Mesenchymal stem cell (in vitro differentiated cells and primary cell): ENCODE measurements around the gene CUX1.

ENCODE experiments used
- DNase-seq: peaks from one replicate; pipeline ENCODE4 v3.0.0-alpha.2; 2013
- H2AFZ ChIP-seq: one replicate; pipeline ENCODE4 v1.6.1; 2013; ENCODE audit warnings: low read depth, mild to moderate bottlenecking, control low read depth, inconsistent platforms, low read length, moderate library complexity
- H2AK5ac ChIP-seq: 2 replicates; pipeline ENCODE4 v1.6.1; 2013; ENCODE audit warnings: low read length, moderate library complexity, mild to moderate bottlenecking, inconsistent platforms; ENCODE audit not compliant: severe bottlenecking
- H2BK120ac ChIP-seq: one replicate; pipeline ENCODE4 v1.6.1; 2013; ENCODE audit warnings: low read depth, mild to moderate bottlenecking, inconsistent platforms, low read length, moderate library complexity
- H2BK12ac ChIP-seq, 2 experiments: one replicate each; pipeline ENCODE4 v1.6.1; 2013; ENCODE audit warnings: inconsistent platforms in 2 of 2, low read length in 2 of 2, mild to moderate bottlenecking in 2 of 2, moderate library complexity in 2 of 2, control low read depth in 1 of 2
- H2BK15ac ChIP-seq: one replicate; pipeline ENCODE4 v1.6.1; 2013; ENCODE audit warnings: mild to moderate bottlenecking, low read depth, inconsistent platforms; ENCODE audit not compliant: poor library complexity, severe bottlenecking
- H2BK5ac ChIP-seq: 2 replicates; pipeline ENCODE4 v1.6.1; 2013; ENCODE audit warnings: low read depth, mild to moderate bottlenecking, low read length, control low read depth, inconsistent platforms; ENCODE audit not compliant: poor library complexity, severe bottlenecking
- H3K14ac ChIP-seq, 2 experiments: one replicate each; pipeline ENCODE4 v1.6.1; 2013; ENCODE audit warnings: inconsistent platforms in 2 of 2, low read length in 2 of 2, control low read depth in 1 of 2, mild to moderate bottlenecking in 1 of 2, moderate library complexity in 1 of 2
- H3K18ac ChIP-seq, 2 experiments: one replicate each; pipeline ENCODE4 v1.6.1; 2013; ENCODE audit warnings: inconsistent platforms in 2 of 2, low read length in 2 of 2, control low read depth in 1 of 2, low read depth in 1 of 2, mild to moderate bottlenecking in 1 of 2
- H3K23ac ChIP-seq, 2 experiments: one replicate each; pipeline ENCODE4 v1.6.1; 2013; ENCODE audit warnings: inconsistent platforms in 2 of 2, low read length in 2 of 2, mild to moderate bottlenecking in 2 of 2, moderate library complexity in 2 of 2, control low read depth in 1 of 2
- H3K27ac ChIP-seq: 2 replicates; pipeline ENCODE4 v1.5.1; 2013; ENCODE audit warnings: mild to moderate bottlenecking, moderate library complexity, low read length, control low read depth, inconsistent platforms; ENCODE audit not compliant: poor library complexity, severe bottlenecking
- H3K27me3 ChIP-seq, 2 experiments: 2 replicates each; pipeline versions ENCODE4 v1.6.1 to v1.7.0; 2013; ENCODE audit warnings: low read length in 2 of 2, mild to moderate bottlenecking in 2 of 2, moderate library complexity in 2 of 2, control low read depth in 1 of 2, inconsistent platforms in 1 of 2; ENCODE audit not compliant: control insufficient read depth in 1 of 2, insufficient read depth in 1 of 2
- H3K36me3 ChIP-seq, 2 experiments: 2 replicates each; pipeline versions ENCODE4 v1.6.1 to v1.7.0; 2013; ENCODE audit warnings: low read length in 2 of 2, control low read depth in 1 of 2, inconsistent platforms in 1 of 2, low read depth in 1 of 2, mild to moderate bottlenecking in 1 of 2; ENCODE audit not compliant: insufficient read depth in 2 of 2, control insufficient read depth in 1 of 2
- H3K4ac ChIP-seq, 2 experiments: one replicate each; pipeline ENCODE4 v1.6.1; 2013; ENCODE audit warnings: inconsistent platforms in 2 of 2, low read length in 2 of 2, mild to moderate bottlenecking in 2 of 2, moderate library complexity in 2 of 2, control low read depth in 1 of 2, low read depth in 1 of 2
- H3K4me1 ChIP-seq: 2 replicates; pipeline ENCODE4 v1.6.1; 2013; ENCODE audit warnings: low read depth, low read length, control low read depth; ENCODE audit not compliant: control insufficient read depth, insufficient read depth
- H3K4me2 ChIP-seq: 2 replicates; pipeline ENCODE4 v1.6.1; 2013; ENCODE audit warnings: low read length, mild to moderate bottlenecking, inconsistent platforms; ENCODE audit not compliant: poor library complexity, severe bottlenecking
- H3K4me3 ChIP-seq, 2 experiments: 2 replicates each; pipeline versions ENCODE4 v1.5.1 to v1.7.0; 2013; ENCODE audit warnings: low read length in 2 of 2, mild to moderate bottlenecking in 2 of 2, control low read depth in 1 of 2, low read depth in 1 of 2; ENCODE audit not compliant: insufficient read depth in 1 of 2
- H3K79me1 ChIP-seq: replicated peaks from 2 replicates; pipeline ENCODE4 v1.6.1; 2013; ENCODE audit warnings: mild to moderate bottlenecking, control low read depth, low read length, inconsistent platforms; ENCODE audit not compliant: poor library complexity, severe bottlenecking
- H3K9ac ChIP-seq: 2 replicates; pipeline ENCODE4 v1.7.0; 2013; ENCODE audit warnings: mild to moderate bottlenecking, low read length, moderate library complexity
- H3K9me3 ChIP-seq: 2 replicates; pipeline ENCODE4 v1.7.0; 2013; ENCODE audit warnings: mild to moderate bottlenecking, low read length; ENCODE audit not compliant: control insufficient read depth
- H4K8ac ChIP-seq: one replicate; pipeline ENCODE4 v1.6.1; 2013; ENCODE audit warnings: inconsistent platforms, mild to moderate bottlenecking, low read length, moderate library complexity
- H4K91ac ChIP-seq: one replicate; pipeline ENCODE4 v1.6.1; 2013; ENCODE audit warnings: mild to moderate bottlenecking, low read length, inconsistent platforms
- WGBS: methylation state at CpG from one replicate; pipeline ENCODE4 v1.1.7; 2013; ENCODE audit warnings: mixed read lengths; 5-methylcytosine and 5-hydroxymethylcytosine counted together

CUX1 gene

DNA sequence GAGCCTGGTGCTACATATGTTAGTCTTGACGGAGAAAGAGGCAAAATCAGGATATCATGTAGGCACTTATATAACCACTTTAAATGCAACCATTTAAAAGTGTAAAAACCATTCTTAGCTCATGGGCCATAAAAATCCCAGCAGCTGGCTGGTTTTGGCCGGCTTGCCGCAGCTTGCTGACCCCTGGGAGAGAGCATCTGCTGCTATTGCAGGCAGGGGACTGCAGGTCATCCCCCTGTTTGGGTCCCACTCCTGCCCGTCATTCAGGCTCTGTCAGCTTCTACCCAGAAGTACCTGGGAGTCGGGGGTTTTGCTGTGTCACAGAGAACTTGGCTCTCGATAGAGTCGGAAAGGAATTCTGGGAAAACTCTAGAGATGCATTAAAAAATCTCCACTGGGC, 187.4 kb downstream of the CUX1 start:
- Histone ChIP-seq H3K4me3 (no peak overlapping the region), H3K27ac (no peak overlapping the region), H3K14ac (no peak overlapping the region), H3K36me3 (peaks cover 0 to 3% of the 10 kb centered on the region in 2 experiments), H3K4me2 (no peak overlapping the region), H2BK12ac (no peak overlapping the region), H4K8ac (no peak overlapping the region), H4K91ac (no peak overlapping the region), H2BK5ac (no peak overlapping the region), H2AK5ac (no peak overlapping the region), H3K4me1 (peaks cover 24% of the 10 kb centered on the region), H2AFZ (no peak overlapping the region), H3K18ac (no peak overlapping the region), H3K9me3 (no peaks in the 10 kb centered on the region), H3K23ac (no peak overlapping the region), H3K27me3 (no peaks in the 10 kb centered on the region), H3K9ac (no peak overlapping the region), H2BK120ac (no peak overlapping the region), H3K79me1 (peaks cover 46% of the 10 kb centered on the region), H3K4ac (no peak overlapping the region), H2BK15ac (no peak overlapping the region)
- no peak for DNase-seq
- WGBS: 85% methylated on average over 7 of the region's 7 CpGs

DNA sequence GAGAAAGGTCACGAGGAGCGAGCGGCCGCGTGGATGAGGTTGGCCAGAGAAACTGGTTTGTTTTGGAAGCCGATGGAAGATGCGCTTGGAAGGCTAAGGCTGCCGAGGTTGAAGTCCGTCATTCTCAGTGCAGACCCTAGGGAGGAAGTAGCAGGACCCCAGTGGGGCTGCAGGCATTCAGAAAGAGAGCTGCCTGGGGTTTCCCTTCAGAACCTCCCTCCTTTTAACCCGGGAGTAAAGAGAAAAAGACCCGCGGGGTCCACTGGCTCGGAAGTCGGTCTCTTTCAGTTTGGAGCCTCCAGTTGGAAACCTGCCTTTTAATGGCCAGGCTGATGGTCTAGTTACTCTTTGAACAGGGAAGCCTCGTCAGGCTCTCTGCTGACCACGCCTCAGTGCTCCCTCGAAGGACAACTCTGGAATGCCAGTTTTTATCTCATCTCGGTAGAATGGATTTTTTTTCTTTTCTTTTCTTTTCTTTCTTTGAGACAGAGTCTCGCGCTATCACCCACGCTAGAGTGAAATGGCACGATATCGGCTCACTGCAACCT, 188.6 kb downstream of the CUX1 start:
- Histone ChIP-seq H4K91ac (no peak overlapping the region), H3K79me1 (peaks cover 40% of the 10 kb centered on the region), H3K23ac (no peak overlapping the region), H3K4me1 (peaks cover 28% of the 10 kb centered on the region), H4K8ac (no peak overlapping the region), H3K4me3 (no peak overlapping the region), H3K27me3 (no peaks in the 10 kb centered on the region), H2BK5ac (no peak overlapping the region), H3K36me3 (peaks cover 0 to 3% of the 10 kb centered on the region in 2 experiments), H2AK5ac (no peak overlapping the region), H3K9ac (no peak overlapping the region), H3K18ac (no peak overlapping the region), H2AFZ (no peak overlapping the region), H3K4ac (no peak overlapping the region), H2BK15ac (no peak overlapping the region), H3K27ac (no peak overlapping the region), H2BK120ac (no peak overlapping the region), H3K14ac (no peak overlapping the region), H2BK12ac (no peak overlapping the region), H3K9me3 (no peaks in the 10 kb centered on the region), H3K4me2 (no peak overlapping the region)
- no peak for DNase-seq
- WGBS: 98% methylated on average over 23 of the region's 23 CpGs

DNA sequence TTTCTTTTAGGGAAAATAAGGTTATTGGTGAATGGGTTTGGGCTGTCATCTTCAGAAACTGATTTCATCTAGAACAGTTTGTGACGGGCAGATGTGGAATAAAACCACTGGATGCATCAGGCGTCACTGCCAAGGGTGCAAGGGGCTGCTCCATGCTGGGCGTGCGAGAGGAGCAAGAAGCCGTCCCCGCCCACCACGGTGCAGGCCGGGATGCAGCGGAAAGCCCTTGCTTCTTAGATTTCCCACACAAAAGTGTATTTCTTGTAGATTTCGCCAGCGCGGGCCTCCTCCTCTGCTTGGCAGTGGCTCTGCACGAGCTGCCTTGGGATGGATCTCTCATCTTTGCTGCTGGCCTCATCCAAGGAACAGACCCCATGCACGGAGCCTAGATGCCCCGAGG, 189.3 kb downstream of the CUX1 start:
- H2BK5ac ChIP-seq: no peak overlapping the region
- H3K4me3 ChIP-seq: no peak overlapping the region
- no peaks in the 10 kb centered on the region for H3K27me3 ChIP-seq
- H2BK15ac ChIP-seq: no peak overlapping the region
- DNase-seq: no peak
- H3K4ac ChIP-seq: no peak overlapping the region
- H3K27ac ChIP-seq: no peak overlapping the region
- no peak overlapping the region for H3K18ac ChIP-seq
- peaks cover 0 to 3% of the 10 kb centered on the region in 2 experiments for H3K36me3 ChIP-seq
- H2AK5ac ChIP-seq: no peak overlapping the region
- H2BK12ac ChIP-seq: no peak overlapping the region
- H2AFZ ChIP-seq: no peak overlapping the region
- no peak overlapping the region for H3K23ac ChIP-seq
- no peak overlapping the region for H3K14ac ChIP-seq
- peaks cover 28% of the 10 kb centered on the region for H3K4me1 ChIP-seq
- H4K8ac ChIP-seq: no peak overlapping the region
- no peak overlapping the region for H2BK120ac ChIP-seq
- H4K91ac ChIP-seq: no peak overlapping the region
- H3K9ac ChIP-seq: no peak overlapping the region
- 96% methylated on average over 14 of the region's 15 CpGs for WGBS
- no peak overlapping the region for H3K4me2 ChIP-seq
- no peaks in the 10 kb centered on the region for H3K9me3 ChIP-seq
- peaks cover 42% of the 10 kb centered on the region for H3K79me1 ChIP-seq

DNA sequence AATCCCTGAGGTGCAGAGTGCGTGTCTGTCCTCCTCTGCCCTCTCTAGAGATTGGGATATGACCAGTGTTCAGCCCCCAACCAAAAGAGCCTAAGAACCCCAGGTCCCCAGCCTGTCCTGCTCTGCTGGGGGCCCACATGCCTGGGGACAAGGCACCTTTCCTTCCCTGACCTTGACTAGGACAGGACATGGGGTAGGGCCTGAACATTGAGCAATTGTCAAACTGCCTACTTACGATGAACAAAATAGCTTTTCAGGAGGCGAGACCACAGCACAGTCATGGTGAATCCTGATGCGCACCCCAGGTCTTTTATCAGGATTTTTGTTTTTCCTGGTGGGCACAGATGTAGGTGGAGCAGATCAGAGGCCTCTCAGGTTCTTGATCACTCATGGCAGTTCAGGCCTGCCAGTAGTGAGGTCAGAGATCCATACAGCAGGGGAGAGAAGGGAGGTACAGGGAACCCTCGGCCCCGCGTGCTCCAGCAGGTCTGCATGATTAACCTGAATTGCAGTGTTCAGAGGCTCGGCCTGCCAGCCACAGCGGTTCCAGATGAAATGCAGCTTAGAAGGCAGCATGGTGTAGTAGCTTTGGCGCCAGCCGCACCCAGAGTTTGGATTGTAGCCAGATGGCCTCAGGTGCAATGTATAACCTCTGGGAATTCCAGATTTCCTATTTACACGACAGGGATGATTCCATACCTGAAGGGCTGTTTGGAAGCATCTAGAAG, 191.3 kb downstream of the CUX1 start:
- WGBS: 99% methylated on average over 12 of the region's 12 CpGs

More for the DNA sequence above, 191.3 kb downstream of the CUX1 start:
- Histone ChIP-seq H2BK120ac (no peak overlapping the region), H4K91ac (no peak overlapping the region), H2AK5ac (peak overlapping the region; percentile 84), H3K27ac (no peak overlapping the region), H2AFZ (no peak overlapping the region), H3K36me3 (peaks cover 0 to 3% of the 10 kb centered on the region in 2 experiments), H3K4me2 (no peak overlapping the region), H3K18ac (peak overlapping the region in 1 of 2 experiments; percentile 14), H3K23ac (no peak overlapping the region), H3K14ac (peak overlapping the region in 1 of 2 experiments; percentile 12), H3K4me3 (no peak overlapping the region), H2BK15ac (no peak overlapping the region), H4K8ac (no peak overlapping the region), H2BK12ac (no peak overlapping the region), H3K4ac (no peak overlapping the region), H3K9ac (no peak overlapping the region), H2BK5ac (no peak overlapping the region), H3K79me1 (peaks cover 35% of the 10 kb centered on the region), H3K27me3 (no peaks in the 10 kb centered on the region), H3K9me3 (no peaks in the 10 kb centered on the region), H3K4me1 (peaks cover 28% of the 10 kb centered on the region)
- DNase-seq: no peak
